Esophagus muscularis mucosa (tissue), 4 donors: ENCODE data around the gene HCFC1R1.

Experiments
- CTCF ChIP-seq, 3 experiments: fragments of 200-600 bp in 2 of 3; fragments of 450-650 bp in 1 of 3; sonication (generic) in 2 of 3; IDR thresholded peaks; one replicate each; pipeline ENCODE4 v1.5.1; 2017 to 2019; ENCODE audit warnings: antibody characterized with exemption in 3 of 3, mild to moderate bottlenecking in 2 of 3, moderate library complexity in 1 of 3
- EP300 ChIP-seq: sonication (generic); formaldehyde crosslinking; IDR thresholded peaks from one replicate; pipeline ENCODE4 v1.6.1; 2017; ENCODE audit warnings: antibody characterized with exemption
- POLR2A ChIP-seq: fragments of 450-650 bp; IDR thresholded peaks from one replicate; pipeline ENCODE4 v1.6.1; 2017; ENCODE audit warnings: antibody characterized with exemption, moderate library complexity, mild to moderate bottlenecking, low read depth

GRCh38 chr16:2991566-2992261 lies 32.0 kb downstream of the HCFC1R1 start:
- no peak for TF ChIP-seq POLR2A
- no peak for TF ChIP-seq CTCF (IDR thresholded peaks at IDR 0.05)
- TF ChIP-seq EP300, result no peak
